Fibroblast of villous mesenchyme (primary cell): ENCODE results near the gene KRTAP10-10. TPM values are rescaled to one million over a fixed set of nuclear protein-coding genes. Genes with fewer than 3 reads are reported as not detected.
"Not testable (repeated sequence)": the region's sequence is repeated elsewhere in the genome, so short reads cannot be mapped to it uniquely, and the experiment has no call there.

ENCODE experiments used
- DNase-seq: peaks from one replicate; pipeline ENCODE4 v3.0.0-alpha.2; 2010; ENCODE audit warnings: low read depth
- H3K4me3 ChIP-seq: 2 replicates; pipeline ENCODE4 v1.5.1; 2011; ENCODE audit warnings: low read depth, mild to moderate bottlenecking, low read length
- CTCF ChIP-seq: IDR thresholded peaks from 2 replicates; pipeline ENCODE4 v1.5.1; 2012; ENCODE audit warnings: low read depth, mild to moderate bottlenecking, low read length; ENCODE audit not compliant: insufficient read depth
- total RNA-seq: library from RNA; depleted of rRNA; stranded (reverse); fragments of >200 nt; gene quantifications from 2 replicates; pipeline ENCODE4 v1.2.3, GENCODE V29; 2012

Gene KRTAP10-10
- total RNA-seq, 1 donor, result not detected

- H3K4me3 ChIP-seq, result no peak overlapping the region
- TF ChIP-seq CTCF, result no peak
- no peak for DNase-seq
These were observed 21.4 kb downstream of the KRTAP10-10 start for GRCh38 chr21:44658541-44658910.

- no peak overlapping the region for H3K4me3 ChIP-seq
- TF ChIP-seq CTCF, result no peak
- DNase-seq, result no peak
These were observed 21.9 kb downstream of the KRTAP10-10 start for GRCh38 chr21:44658913-44659595.

- not testable (repeated sequence) for DNase-seq, H3K4me3 ChIP-seq
These were observed 24.4 kb downstream of the KRTAP10-10 start for GRCh38 chr21:44661567-44661966.

GRCh38 chr21:44664691-44665090, 27.5 kb downstream of the KRTAP10-10 start:
- H3K4me3 ChIP-seq, result no peak overlapping the region
- no peak for DNase-seq
- TF ChIP-seq CTCF, result no peak

GRCh38 chr21:44666401-44667320, 29.5 kb downstream of the KRTAP10-10 start, which contains the start of gene KRTAP12-2:
Gene KRTAP12-2 (minus strand): TSS chr21:44666927. CDS start chr21:44666886, 41 bp downstream.
- TF ChIP-seq CTCF, result no peak
- DNase-seq, result no peak
- no peak within 1 kb of the TSS for H3K4me3 ChIP-seq

GRCh38 chr21:44667612-44668011, 30.5 kb downstream of the KRTAP10-10 start:
- no peak for TF ChIP-seq CTCF
- no peak for DNase-seq
- H3K4me3 ChIP-seq, result no peak overlapping the region
